Measurements from ENCODE around the gene TNNI3K.

- TF ChIP-seq CTCF (IDR thresholded peaks at IDR 0.05), result no peak
- no peak for TF ChIP-seq SIN3A (IDR thresholded peaks at IDR 0.05; ENCODE audit: borderline replicate concordance, low read depth, low read length)
- TF ChIP-seq TAF1 (IDR thresholded peaks at IDR 0.05; ENCODE audit: borderline replicate concordance, low read depth, low read length), result no peak
- TF ChIP-seq TCF12 (IDR thresholded peaks at IDR 0.05), result no peak
- TF ChIP-seq EP300 (IDR thresholded peaks at IDR 0.05; ENCODE audit: borderline replicate concordance in 1 of 2, low read depth in 1 of 2, low read length in 1 of 2), result no peak
These were observed 168.4 kb downstream of the TNNI3K start for GRCh38 chr1:74403606-74404005.

Measured in SK-N-SH (cell line).